ENCODE data around the gene C1S.

Gene C1S

DNA sequence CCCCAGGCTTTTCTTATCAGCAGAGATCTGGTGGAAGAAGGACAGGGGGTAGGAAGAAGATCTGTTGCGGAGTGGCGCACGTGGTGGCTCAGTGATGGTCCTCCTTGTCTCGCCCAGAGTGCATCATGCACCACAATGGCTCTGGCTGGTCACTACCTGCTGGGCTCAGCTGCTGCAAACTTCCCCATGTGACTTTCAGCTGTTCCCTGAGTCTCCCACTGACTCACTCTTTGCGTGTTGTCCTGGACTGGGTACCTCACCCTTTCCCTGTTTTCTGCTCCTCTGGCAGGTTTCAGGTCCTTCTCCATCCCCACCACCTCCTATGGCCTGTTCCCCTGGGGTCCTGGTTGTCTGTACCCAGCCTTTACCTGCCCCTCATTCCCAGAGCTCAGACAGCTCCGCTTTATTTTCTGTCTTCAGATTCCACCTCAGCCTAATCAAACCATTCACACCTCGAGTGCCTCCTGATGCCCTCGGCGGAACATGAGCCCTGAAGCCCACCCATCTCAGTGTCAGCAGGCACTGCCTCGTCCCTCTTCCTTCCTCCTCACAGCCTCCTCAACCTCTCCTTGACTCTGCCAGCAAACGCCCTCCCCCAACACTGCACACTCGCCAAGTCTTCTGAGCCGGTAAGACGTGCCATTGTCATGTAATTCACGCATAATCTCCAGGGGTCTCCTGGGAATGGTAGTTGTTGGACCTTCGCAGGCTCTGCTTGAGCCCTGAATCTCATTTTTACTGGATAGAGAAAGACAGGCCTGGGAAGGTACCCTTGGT is 29.9 kb downstream of the C1S start:
- peaks cover 5% of the 10 kb centered on the region; the same call in 1 of the 2 replicates for H3K4me1 ChIP-seq (ENCODE audit: low read length)

DNA sequence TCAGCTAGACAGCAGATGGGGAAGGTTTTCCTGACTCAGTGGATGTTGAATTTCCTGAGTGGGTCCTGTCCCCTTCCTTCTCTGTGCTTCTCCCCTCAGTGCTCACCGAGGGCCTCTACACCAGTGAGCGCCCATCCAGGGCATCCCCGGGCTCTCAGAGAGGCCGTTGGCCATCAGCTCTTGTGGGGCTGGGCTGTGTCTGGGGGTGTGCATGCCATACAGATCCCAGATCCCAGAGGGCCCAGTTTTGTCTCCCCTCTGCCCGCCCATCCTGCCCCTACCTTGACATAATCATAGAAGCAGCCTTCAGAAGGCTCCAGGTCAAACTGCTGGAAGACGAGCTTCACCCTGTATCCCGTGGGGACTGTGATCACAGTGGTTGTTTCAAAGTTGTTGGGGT is 30.7 kb downstream of the C1S start:
- Histone ChIP-seq H3K4me2 (ENCODE audit: low read depth, low read length) (no peak overlapping the region), H3K79me2 (ENCODE audit: low read length) (no peaks in the 10 kb centered on the region), H3K9me3 (replicated peaks; ENCODE audit: insufficient read depth, low read length) (no peaks in the 10 kb centered on the region), H3K4me1 (ENCODE audit: low read length) (peaks cover 5% of the 10 kb centered on the region; the same call in 1 of the 2 replicates), H3K9ac (ENCODE audit: low read length) (no peak overlapping the region), H3F3A (ENCODE audit: insufficient read depth, low read length) (no peaks in the 10 kb centered on the region), H3K4me3 (ENCODE audit: low read length) (no peak overlapping the region), H3K27ac (ENCODE audit: low read length) (no peak overlapping the region), H4K20me1 (ENCODE audit: insufficient read depth, low read length) (no peaks in the 10 kb centered on the region), H3K36me3 (replicated peaks; ENCODE audit: insufficient read depth, low read length) (no peaks in the 10 kb centered on the region), H2AFZ (ENCODE audit: low read length) (no peak overlapping the region), H3K27me3 (replicated peaks; ENCODE audit: insufficient read depth, low read length) (no peaks in the 10 kb centered on the region), H3K9me2 (replicated peaks; ENCODE audit: insufficient read depth, low read length) (no peaks in the 10 kb centered on the region)
- TF ChIP-seq EZH2 (optimal IDR thresholded peaks at IDR 0.05; ENCODE audit: low read depth, low read length), result no peak
- TF ChIP-seq EZH2phosphoT487 (IDR thresholded peaks at IDR 0.05; ENCODE audit: low read length), result no peak
- TF ChIP-seq, protein P1, sequence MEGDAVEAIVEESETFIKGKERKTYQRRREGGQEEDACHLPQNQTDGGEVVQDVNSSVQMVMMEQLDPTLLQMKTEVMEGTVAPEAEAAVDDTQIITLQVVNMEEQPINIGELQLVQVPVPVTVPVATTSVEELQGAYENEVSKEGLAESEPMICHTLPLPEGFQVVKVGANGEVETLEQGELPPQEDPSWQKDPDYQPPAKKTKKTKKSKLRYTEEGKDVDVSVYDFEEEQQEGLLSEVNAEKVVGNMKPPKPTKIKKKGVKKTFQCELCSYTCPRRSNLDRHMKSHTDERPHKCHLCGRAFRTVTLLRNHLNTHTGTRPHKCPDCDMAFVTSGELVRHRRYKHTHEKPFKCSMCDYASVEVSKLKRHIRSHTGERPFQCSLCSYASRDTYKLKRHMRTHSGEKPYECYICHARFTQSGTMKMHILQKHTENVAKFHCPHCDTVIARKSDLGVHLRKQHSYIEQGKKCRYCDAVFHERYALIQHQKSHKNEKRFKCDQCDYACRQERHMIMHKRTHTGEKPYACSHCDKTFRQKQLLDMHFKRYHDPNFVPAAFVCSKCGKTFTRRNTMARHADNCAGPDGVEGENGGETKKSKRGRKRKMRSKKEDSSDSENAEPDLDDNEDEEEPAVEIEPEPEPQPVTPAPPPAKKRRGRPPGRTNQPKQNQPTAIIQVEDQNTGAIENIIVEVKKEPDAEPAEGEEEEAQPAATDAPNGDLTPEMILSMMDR (IDR thresholded peaks at IDR 0.05; ENCODE audit: low read length), result no peak
- DNase-seq, result no peak

More for the DNA sequence above, 29.9 kb downstream of the C1S start:
- no peaks in the 10 kb centered on the region for H3K79me2 ChIP-seq (ENCODE audit: low read length)
- no peaks in the 10 kb centered on the region for H3K9me2 ChIP-seq (replicated peaks; ENCODE audit: insufficient read depth, low read length)
- TF ChIP-seq EZH2 (optimal IDR thresholded peaks at IDR 0.05; ENCODE audit: low read depth, low read length) (no peak), EZH2phosphoT487 (IDR thresholded peaks at IDR 0.05; ENCODE audit: low read length) (no peak)
- TF ChIP-seq, protein P1 (IDR thresholded peaks at IDR 0.05; ENCODE audit: low read length), result no peak
- no peak overlapping the region for H3K4me2 ChIP-seq (ENCODE audit: low read depth, low read length)
- no peaks in the 10 kb centered on the region for H4K20me1 ChIP-seq (ENCODE audit: insufficient read depth, low read length)
- H3K9me3 ChIP-seq (replicated peaks; ENCODE audit: insufficient read depth, low read length), result no peaks in the 10 kb centered on the region
- H3K4me3 ChIP-seq (ENCODE audit: low read length), result no peak overlapping the region
- no peaks in the 10 kb centered on the region for H3F3A ChIP-seq (ENCODE audit: insufficient read depth, low read length)
- H3K27me3 ChIP-seq (replicated peaks; ENCODE audit: insufficient read depth, low read length), result no peaks in the 10 kb centered on the region
- H2AFZ ChIP-seq (ENCODE audit: low read length), result no peak overlapping the region
- H3K27ac ChIP-seq (ENCODE audit: low read length), result no peak overlapping the region
- no peaks in the 10 kb centered on the region for H3K36me3 ChIP-seq (replicated peaks; ENCODE audit: insufficient read depth, low read length)
- no peak for DNase-seq
- H3K9ac ChIP-seq (ENCODE audit: low read length), result no peak overlapping the region

DNA sequence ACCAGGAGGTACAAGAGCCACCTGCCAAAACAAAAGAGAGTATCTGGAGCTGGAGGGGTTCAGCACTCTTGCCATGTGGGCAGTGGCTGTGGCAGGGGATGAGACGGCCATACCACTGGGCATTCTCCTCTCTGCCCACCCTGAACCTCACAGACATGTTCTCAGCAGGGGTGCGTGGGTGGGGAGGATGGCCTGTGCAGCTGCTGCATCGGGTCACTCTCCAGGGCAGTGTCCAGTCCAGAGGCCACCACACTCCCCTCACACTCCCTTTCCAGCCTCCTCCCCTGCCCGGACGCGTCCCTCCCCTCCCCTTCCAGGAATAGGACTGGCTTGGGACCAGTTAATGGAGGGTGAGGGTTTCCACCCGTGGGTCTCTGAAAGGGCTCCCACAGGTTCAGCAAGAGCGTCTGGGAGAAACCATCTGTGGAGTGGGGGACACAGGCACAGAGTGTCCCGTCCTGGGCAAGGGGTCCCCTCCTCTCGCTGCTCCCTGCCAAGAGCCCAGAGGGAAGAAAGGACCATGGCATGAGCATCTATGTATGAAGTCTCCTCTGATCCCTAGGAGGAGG is 31.2 kb downstream of the C1S start:
- DNase-seq, result no peak
- H3K4me1 ChIP-seq (ENCODE audit: low read length), result peaks cover 5% of the 10 kb centered on the region; the same call in 1 of the 2 replicates
- H2AFZ ChIP-seq (ENCODE audit: low read length), result peak overlapping the region; percentile 99
- no peaks in the 10 kb centered on the region for H3K36me3 ChIP-seq (replicated peaks; ENCODE audit: insufficient read depth, low read length)
- no peaks in the 10 kb centered on the region for H3K9me2 ChIP-seq (replicated peaks; ENCODE audit: insufficient read depth, low read length)
- TF ChIP-seq, protein P1 (IDR thresholded peaks at IDR 0.05; ENCODE audit: low read length), result no peak
- no peak for TF ChIP-seq EZH2phosphoT487 (IDR thresholded peaks at IDR 0.05; ENCODE audit: low read length)
- TF ChIP-seq EZH2 (optimal IDR thresholded peaks at IDR 0.05; ENCODE audit: low read depth, low read length), result no peak
- H3K27ac ChIP-seq (ENCODE audit: low read length), result no peak overlapping the region
- H3K9me3 ChIP-seq (replicated peaks; ENCODE audit: insufficient read depth, low read length), result no peaks in the 10 kb centered on the region
- H3K4me3 ChIP-seq (ENCODE audit: low read length), result peak overlapping the region; percentile 76
- no peaks in the 10 kb centered on the region for H4K20me1 ChIP-seq (ENCODE audit: insufficient read depth, low read length)
- no peaks in the 10 kb centered on the region for H3F3A ChIP-seq (ENCODE audit: insufficient read depth, low read length)
- H3K9ac ChIP-seq (ENCODE audit: low read length), result peak overlapping the region; percentile 58; the same call in 1 of the 2 replicates
- H3K79me2 ChIP-seq (ENCODE audit: low read length), result no peaks in the 10 kb centered on the region
- H3K4me2 ChIP-seq (ENCODE audit: low read depth, low read length), result peak overlapping the region; percentile 93
- H3K27me3 ChIP-seq (replicated peaks; ENCODE audit: insufficient read depth, low read length), result no peaks in the 10 kb centered on the region
